Measurements from ENCODE around the gene PNPO. TPM values are rescaled to one million over a fixed set of nuclear protein-coding genes. Genes with fewer than 3 reads are reported as not detected.

The PNPO gene
- total RNA-seq, 2 donors from 2014 or later, result 37.3 to 55.2 TPM

- Histone ChIP-seq H3K36me3 (peaks cover 5 to 15% of the 10 kb centered on the region in 2 donors), H3K27ac (peak within 1 kb of the TSS; percentile 61 to 77), H3K4me3 (peak within 1 kb of the TSS; percentile 53 to 70), H3K27me3 (replicated peaks; ENCODE audit: insufficient read depth) (no peaks in the 10 kb centered on the region), H3K4me1 (replicated peaks) (no peaks in the 10 kb centered on the region), H3K9me3 (no peaks in the 10 kb centered on the region)
- TF ChIP-seq POLR2A (IDR thresholded peaks at IDR 0.05) (peak; percentile 87), CTCF (IDR thresholded peaks at IDR 0.05) (peak; percentile 92 to 100 (median 99)), POLR2AphosphoS5 (IDR thresholded peaks at IDR 0.05) (peak; percentile 100)
- intact Hi-C loops (cut with DNase I), result loop anchor here (2.0 to 5.0 kb wide), 2 partner anchors 22 to 74 kb away; partner anchors contain the start of gene SP2
- WGBS, result under 1% methylated on average over 59 of the region's 62 CpGs
- DNase-seq (ENCODE audit: low spot score), result peak; percentile 100
These were observed 29.5 kb downstream of the PNPO start, which contains the start of gene CDK5RAP3 for GRCh38 chr17:47970725-47971499. TSS of gene CDK5RAP3 (plus strand) at chr17:47971113. CDS start at chr17:47971147, 34 bp downstream.

GRCh38 chr17:47973541-47973940 lies 32.2 kb downstream of the PNPO start:
- intact Hi-C loops (cut with DNase I), result loop anchor here (5.0 kb wide), 1 partner anchor 76 kb away; the partner anchor contains the start of gene SP2
- H3K36me3 ChIP-seq, result peaks cover 5 to 20% of the 10 kb centered on the region in 2 donors
- DNase-seq (ENCODE audit: low spot score), result no peak
- H3K4me3 ChIP-seq, result no peak overlapping the region
- no peak overlapping the region for H3K27ac ChIP-seq
- no peaks in the 10 kb centered on the region for H3K27me3 ChIP-seq (replicated peaks; ENCODE audit: insufficient read depth)
- no peak for TF ChIP-seq CTCF (IDR thresholded peaks at IDR 0.05)
- no peak for TF ChIP-seq POLR2A (IDR thresholded peaks at IDR 0.05)
- no peak for TF ChIP-seq POLR2AphosphoS5 (IDR thresholded peaks at IDR 0.05)
- H3K9me3 ChIP-seq, result no peaks in the 10 kb centered on the region
- WGBS, result 87% methylated on average over 8 of the region's 8 CpGs
- H3K4me1 ChIP-seq (replicated peaks), result no peaks in the 10 kb centered on the region

- H3K36me3 ChIP-seq, result peaks cover 5 to 29% of the 10 kb centered on the region in 2 donors
- 80% methylated on average over 15 of the region's 15 CpGs for WGBS
- H3K4me1 ChIP-seq (replicated peaks), result no peaks in the 10 kb centered on the region
- no peak for TF ChIP-seq POLR2AphosphoS5 (IDR thresholded peaks at IDR 0.05)
- no peak for TF ChIP-seq CTCF (IDR thresholded peaks at IDR 0.05)
- TF ChIP-seq POLR2A (IDR thresholded peaks at IDR 0.05), result no peak
- no peaks in the 10 kb centered on the region for H3K27me3 ChIP-seq (replicated peaks; ENCODE audit: insufficient read depth)
- H3K9me3 ChIP-seq, result no peaks in the 10 kb centered on the region
- DNase-seq (ENCODE audit: low spot score), result no peak
- no peak overlapping the region for H3K27ac ChIP-seq
- intact Hi-C loops (cut with DNase I), result loop anchor here (5.0 kb wide), 1 partner anchor 42 kb away; no protein-coding TSS in a partner anchor
- no peak overlapping the region for H3K4me3 ChIP-seq
These were observed 33.9 kb downstream of the PNPO start for GRCh38 chr17:47975189-47975822.

- intact Hi-C loops (cut with DNase I), result loop anchor here (5.0 kb wide), 1 partner anchor 41 kb away; no protein-coding TSS in a partner anchor
- TF ChIP-seq POLR2A (IDR thresholded peaks at IDR 0.05), result no peak
- TF ChIP-seq CTCF (IDR thresholded peaks at IDR 0.05), result no peak
- TF ChIP-seq POLR2AphosphoS5 (IDR thresholded peaks at IDR 0.05), result no peak
- Histone ChIP-seq H3K4me3 (no peak overlapping the region), H3K27ac (no peak overlapping the region), H3K4me1 (replicated peaks) (no peaks in the 10 kb centered on the region), H3K27me3 (replicated peaks; ENCODE audit: insufficient read depth) (no peaks in the 10 kb centered on the region), H3K36me3 (peaks cover 5 to 32% of the 10 kb centered on the region in 2 donors), H3K9me3 (no peaks in the 10 kb centered on the region)
- no peak for DNase-seq (ENCODE audit: low spot score)
- WGBS, result 95% methylated on average over 10 of the region's 10 CpGs
These were observed 34.4 kb downstream of the PNPO start for GRCh38 chr17:47975823-47976205.
